SJSA1 (cell line): ENCODE measurements around the gene FER. TPM values are rescaled to one million over a fixed set of nuclear protein-coding genes. Genes with fewer than 3 reads are reported as not detected.
"Not testable (repeated sequence)": the region's sequence is repeated elsewhere in the genome, so short reads cannot be mapped to it uniquely, and the experiment has no call there.

ENCODE experiments used
- DNase-seq, 2 experiments: peaks; one replicate each; pipeline ENCODE4 v3.0.0-alpha.2; 2015 to 2020; ENCODE audit warnings: low spot score in 2 of 2, low read depth in 1 of 2
- H3K27ac ChIP-seq: fragments of 250-450 bp; sonication (Bioruptor Pico); 2 replicates; pipeline ENCODE4 v1.5.1; 2020; ENCODE audit warnings: mild to moderate bottlenecking, moderate library complexity
- H3K27me3 ChIP-seq: fragments of 250-450 bp; sonication (Bioruptor Pico); replicated peaks from 2 replicates; pipeline ENCODE4 v1.5.1; 2020; ENCODE audit warnings: mild to moderate bottlenecking, moderate library complexity
- H3K36me3 ChIP-seq: fragments of 250-450 bp; sonication (Bioruptor Pico); 2 replicates; pipeline ENCODE4 v1.5.1; 2020; ENCODE audit warnings: mild to moderate bottlenecking
- H3K4me1 ChIP-seq: fragments of 250-450 bp; sonication (Bioruptor Pico); replicated peaks from 2 replicates; pipeline ENCODE4 v1.6.1; 2021; ENCODE audit warnings: mild to moderate bottlenecking
- H3K4me3 ChIP-seq: fragments of 250-450 bp; sonication (Bioruptor Pico); 2 replicates; pipeline ENCODE4 v1.5.1; 2020; ENCODE audit warnings: mild to moderate bottlenecking
- H3K9me3 ChIP-seq: fragments of 250-450 bp; sonication (Bioruptor Pico); replicated peaks from 2 replicates; pipeline ENCODE4 v1.5.1; 2020; ENCODE audit warnings: mild to moderate bottlenecking
- total RNA-seq: library from RNA; depleted of rRNA; stranded (reverse); fragments of >200 nt; shearing (Covaris generic); gene quantifications from 2 replicates; pipeline ENCODE4 v1.2.3, GENCODE V29; 2014

FER gene
- total RNA-seq, 1 experiment from 2014 or later, result 31.2 TPM

DNA sequence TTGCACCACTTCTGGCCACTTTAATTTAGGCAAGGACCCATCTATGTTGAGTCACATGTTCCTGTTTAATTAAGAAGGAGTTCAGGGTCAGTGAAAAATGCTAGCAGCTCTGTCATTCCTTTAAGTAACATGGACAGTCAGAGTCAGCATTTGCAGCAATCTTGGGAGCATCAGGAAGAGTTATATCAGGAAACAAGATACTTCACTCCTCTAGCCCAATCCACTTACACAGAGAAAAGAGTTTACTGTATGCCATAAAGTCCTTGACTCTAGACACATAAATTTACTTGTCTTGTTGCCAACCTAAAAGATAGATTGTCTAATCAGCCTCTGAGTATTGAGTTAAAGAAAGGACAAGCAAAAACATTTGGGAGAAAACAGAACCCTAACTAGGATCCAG lies 395.3 kb downstream of the FER start:
- Histone ChIP-seq H3K27me3 (no peaks in the 10 kb centered on the region), H3K27ac (no peak overlapping the region), H3K4me3 (no peak overlapping the region), H3K9me3 (no peaks in the 10 kb centered on the region; the same call in 1 of the 2 replicates), H3K36me3 (no peaks in the 10 kb centered on the region), H3K4me1 (no peaks in the 10 kb centered on the region)
- no peak for DNase-seq

DNA sequence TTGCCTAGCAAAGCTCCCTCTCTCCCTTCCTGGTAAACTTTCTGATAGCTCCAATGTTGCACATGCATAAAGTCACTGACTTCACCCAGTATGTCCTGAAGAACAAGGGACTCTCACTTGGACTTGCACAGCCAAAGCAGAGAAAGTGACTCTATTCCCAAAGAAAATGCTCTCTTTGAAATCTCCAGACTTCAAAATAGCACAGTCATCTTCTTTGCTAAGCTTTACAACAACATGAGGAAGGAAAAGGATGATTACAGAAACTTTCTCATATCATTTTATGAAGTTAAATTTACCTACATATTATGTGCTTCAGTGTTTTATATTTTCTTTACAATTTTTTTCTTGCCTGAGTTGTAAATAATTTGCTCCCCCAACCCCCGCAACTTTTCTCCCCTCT lies 397.4 kb downstream of the FER start:
- Histone ChIP-seq H3K27ac (no peak overlapping the region), H3K36me3 (no peaks in the 10 kb centered on the region), H3K4me1 (no peaks in the 10 kb centered on the region), H3K4me3 (no peak overlapping the region), H3K9me3 (no peaks in the 10 kb centered on the region; the same call in 1 of the 2 replicates), H3K27me3 (no peaks in the 10 kb centered on the region)
- no peak for DNase-seq

DNA sequence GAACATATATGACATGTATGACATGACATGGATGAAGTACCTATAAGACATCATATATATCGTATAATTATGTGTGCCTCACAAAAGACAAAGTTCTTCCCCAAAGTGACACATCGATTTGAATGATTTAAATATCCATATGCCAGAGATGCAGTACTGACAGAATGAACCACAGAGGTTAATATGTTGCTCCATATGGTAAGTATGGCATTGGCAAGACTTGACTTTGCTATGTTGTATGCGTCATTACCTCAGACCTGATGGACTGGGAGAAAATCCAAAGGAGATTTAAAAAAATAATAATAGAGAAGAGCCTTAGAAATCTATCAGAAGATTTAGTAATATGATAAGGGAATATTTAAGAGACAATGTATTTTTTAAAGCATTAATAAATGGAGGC lies 398.9 kb downstream of the FER start:
- Histone ChIP-seq H3K9me3 (no peaks in the 10 kb centered on the region; the same call in 1 of the 2 replicates), H3K4me1 (no peaks in the 10 kb centered on the region), H3K4me3 (no peak overlapping the region), H3K36me3 (no peaks in the 10 kb centered on the region), H3K27ac (no peak overlapping the region), H3K27me3 (no peaks in the 10 kb centered on the region)
- no peak for DNase-seq

DNA sequence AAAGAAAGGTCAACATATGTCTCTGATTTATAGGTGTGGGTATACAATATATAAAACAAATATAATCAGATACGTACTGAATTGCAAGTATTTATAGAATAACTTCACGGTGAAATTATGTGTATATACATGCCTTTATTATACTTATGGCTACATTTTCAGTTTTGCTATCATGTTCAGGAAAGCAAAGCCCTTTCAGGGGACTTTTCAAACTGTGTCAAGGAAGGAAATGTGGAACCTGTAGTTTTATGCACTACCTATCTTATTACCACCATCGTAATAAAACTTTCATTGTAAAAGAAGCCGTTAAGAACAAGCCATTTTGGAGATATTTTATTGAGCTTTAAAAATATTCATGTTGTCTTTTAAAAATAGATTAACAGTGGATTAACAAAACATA lies 404.9 kb downstream of the FER start:
- no peaks in the 10 kb centered on the region for H3K27me3 ChIP-seq
- no peak overlapping the region for H3K4me3 ChIP-seq
- no peak overlapping the region for H3K27ac ChIP-seq
- no peaks in the 10 kb centered on the region for H3K9me3 ChIP-seq
- no peaks in the 10 kb centered on the region for H3K4me1 ChIP-seq
- H3K36me3 ChIP-seq, result no peaks in the 10 kb centered on the region
- DNase-seq, result no peak

DNA sequence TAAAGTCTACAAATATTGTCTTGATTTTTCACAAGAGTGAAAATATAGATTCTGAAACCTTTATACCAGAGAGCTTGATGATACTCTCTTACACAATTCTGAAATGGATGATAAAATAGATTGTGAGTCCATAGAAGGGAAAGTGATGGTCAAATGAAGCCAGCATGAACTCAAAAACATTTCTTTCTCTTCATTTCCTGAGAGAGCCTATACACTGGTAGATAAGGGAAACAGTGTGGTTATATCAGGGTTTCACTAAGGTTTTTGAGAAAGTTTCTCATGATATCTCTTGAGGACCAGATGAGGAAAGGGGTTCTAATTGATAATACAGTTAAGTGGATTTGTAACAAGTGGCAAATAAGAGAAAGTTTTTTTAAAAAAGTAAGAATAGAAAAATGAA lies 407.9 kb downstream of the FER start:
- no peak for DNase-seq

DNA sequence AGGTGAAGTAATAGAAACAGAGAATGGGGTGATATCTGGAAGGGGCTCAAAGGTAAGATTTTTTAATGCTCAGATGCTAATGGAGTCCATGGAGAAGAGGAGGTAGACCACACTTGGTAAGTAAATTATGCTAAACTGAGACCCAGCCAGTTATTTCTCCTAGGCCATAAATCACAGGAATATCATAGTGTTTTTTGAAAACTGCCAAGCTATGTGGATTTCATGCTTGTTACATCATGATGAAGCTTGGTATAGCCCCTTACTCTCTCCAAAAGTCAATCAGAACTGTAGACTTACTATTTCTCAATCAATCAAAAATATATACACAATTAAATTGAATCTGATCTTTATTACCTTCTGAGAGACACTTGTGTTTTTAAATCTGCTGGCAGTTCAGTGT lies 409.2 kb downstream of the FER start:
- no peak for DNase-seq
- no peaks in the 10 kb centered on the region for H3K9me3 ChIP-seq
- no peaks in the 10 kb centered on the region for H3K36me3 ChIP-seq
- no peaks in the 10 kb centered on the region for H3K4me1 ChIP-seq
- H3K27me3 ChIP-seq, result no peaks in the 10 kb centered on the region
- H3K27ac ChIP-seq, result no peak overlapping the region
- H3K4me3 ChIP-seq, result no peak overlapping the region

More for the DNA sequence above, 407.9 kb downstream of the FER start:
- Histone ChIP-seq H3K27me3 (no peaks in the 10 kb centered on the region), H3K36me3 (no peaks in the 10 kb centered on the region), H3K4me1 (no peaks in the 10 kb centered on the region), H3K9me3 (no peaks in the 10 kb centered on the region), H3K4me3 (no peak overlapping the region), H3K27ac (no peak overlapping the region)

DNA sequence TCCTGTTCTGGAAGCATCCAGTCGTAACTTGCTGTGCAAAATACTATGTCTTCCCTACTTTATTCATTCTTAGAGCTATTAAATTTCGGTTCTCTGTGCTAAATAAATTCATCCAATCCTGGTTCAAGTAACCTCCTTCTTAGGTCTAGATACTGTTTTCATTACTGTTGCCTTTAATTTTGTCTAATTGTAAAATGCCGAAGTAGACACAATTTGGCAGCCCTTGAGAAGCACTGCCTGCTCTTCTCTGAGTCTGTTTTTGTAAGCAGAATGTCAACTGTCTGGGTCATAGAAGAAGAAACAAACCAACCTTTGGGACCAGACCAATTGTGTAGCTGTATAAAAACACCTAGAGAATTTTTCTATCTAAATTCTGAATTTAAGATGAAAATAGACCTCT lies 412.8 kb downstream of the FER start:
- Histone ChIP-seq H3K4me3 (no peak overlapping the region), H3K36me3 (no peaks in the 10 kb centered on the region), H3K27ac (no peak overlapping the region), H3K27me3 (no peaks in the 10 kb centered on the region), H3K9me3 (no peaks in the 10 kb centered on the region), H3K4me1 (no peaks in the 10 kb centered on the region)
- no peak for DNase-seq

DNA sequence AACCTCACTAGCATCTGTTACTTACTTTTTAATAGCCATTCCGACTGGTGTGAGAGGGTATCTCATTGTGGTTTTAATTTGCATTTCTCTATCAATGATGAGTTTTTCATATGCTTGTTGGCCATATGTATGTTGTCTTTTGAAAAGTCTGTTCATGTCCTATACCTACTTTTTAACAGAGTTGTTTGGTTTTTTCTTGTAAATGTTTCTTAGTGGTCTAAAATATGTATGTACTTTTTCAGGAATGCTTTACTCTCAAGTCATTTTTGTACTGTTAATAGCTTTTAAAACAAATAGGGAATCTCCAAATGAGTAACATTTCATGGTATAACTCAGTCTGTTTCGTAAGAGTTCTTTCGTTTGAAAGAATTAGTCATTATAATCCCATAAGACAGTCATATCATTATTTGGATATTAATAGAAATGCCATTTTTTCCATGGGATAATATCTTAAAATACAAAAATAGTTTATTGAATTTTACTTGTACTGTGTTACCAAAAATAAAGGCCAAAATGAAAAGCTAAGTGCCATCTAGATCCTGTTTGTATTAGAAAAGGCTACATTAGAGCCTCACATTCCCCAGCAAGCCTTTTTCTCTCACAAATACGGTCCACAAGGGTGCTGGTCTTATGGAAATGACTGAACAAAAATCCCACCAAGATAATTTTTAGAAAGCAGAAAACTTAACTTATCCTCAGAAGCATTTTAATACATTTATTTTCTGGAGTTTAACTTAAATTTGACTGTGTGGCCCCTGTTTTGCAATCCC lies 414.4 kb downstream of the FER start:
- no peaks in the 10 kb centered on the region for H3K27me3 ChIP-seq
- no peak for DNase-seq
- H3K27ac ChIP-seq, result no peak overlapping the region

DNA sequence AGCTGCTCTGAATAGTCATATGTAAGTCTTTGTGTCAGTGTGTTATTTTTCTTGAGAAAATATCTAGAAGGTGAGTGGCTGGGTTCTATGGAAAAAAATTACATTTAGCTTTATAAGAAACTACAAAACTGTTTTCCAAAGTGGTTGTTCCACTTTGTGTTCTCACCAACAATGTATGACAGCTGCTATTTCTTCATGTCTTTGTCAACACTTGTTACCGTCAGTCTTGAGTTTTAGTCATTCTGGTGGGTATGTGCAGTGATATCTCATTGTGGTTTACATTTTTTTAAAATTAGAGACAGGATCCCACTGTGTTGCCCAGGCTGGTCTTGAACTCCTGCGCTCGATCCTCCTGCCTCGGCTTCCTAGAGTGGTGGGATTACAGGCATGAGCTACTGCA lies 415.6 kb downstream of the FER start:
- no peaks in the 10 kb centered on the region for H3K36me3 ChIP-seq
- DNase-seq, result no peak
- H3K4me3 ChIP-seq, result no peak overlapping the region
- H3K9me3 ChIP-seq, result no peaks in the 10 kb centered on the region
- H3K27me3 ChIP-seq, result no peaks in the 10 kb centered on the region
- no peaks in the 10 kb centered on the region for H3K4me1 ChIP-seq
- H3K27ac ChIP-seq, result no peak overlapping the region

More for the DNA sequence above, 414.4 kb downstream of the FER start:
- H3K4me1 ChIP-seq, result no peaks in the 10 kb centered on the region
- no peak overlapping the region for H3K4me3 ChIP-seq
- no peaks in the 10 kb centered on the region for H3K9me3 ChIP-seq
- no peaks in the 10 kb centered on the region for H3K36me3 ChIP-seq

DNA sequence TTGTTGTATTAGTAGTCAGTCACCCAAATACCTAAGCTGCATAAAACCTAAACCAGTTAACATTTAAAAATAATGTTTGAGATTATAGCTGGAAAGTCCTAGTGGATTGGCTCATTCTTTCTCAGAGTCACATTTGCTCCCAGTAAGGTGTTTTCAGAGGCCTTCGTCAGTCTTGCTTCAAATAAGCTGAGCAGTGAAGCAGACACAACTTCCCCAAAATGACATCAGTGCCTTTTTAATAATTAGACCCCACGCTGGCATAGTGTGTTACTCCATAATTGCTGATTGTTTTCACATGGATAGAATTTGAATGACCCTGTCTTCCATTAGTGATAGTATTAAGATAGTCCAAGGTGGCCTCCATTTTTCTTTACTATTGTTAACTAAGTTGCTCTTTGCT lies 416.3 kb downstream of the FER start:
- H3K4me1 ChIP-seq, result no peaks in the 10 kb centered on the region
- no peak overlapping the region for H3K4me3 ChIP-seq
- H3K27ac ChIP-seq, result no peak overlapping the region
- H3K27me3 ChIP-seq, result no peaks in the 10 kb centered on the region
- no peak for DNase-seq
- H3K9me3 ChIP-seq, result no peaks in the 10 kb centered on the region
- no peaks in the 10 kb centered on the region for H3K36me3 ChIP-seq

DNA sequence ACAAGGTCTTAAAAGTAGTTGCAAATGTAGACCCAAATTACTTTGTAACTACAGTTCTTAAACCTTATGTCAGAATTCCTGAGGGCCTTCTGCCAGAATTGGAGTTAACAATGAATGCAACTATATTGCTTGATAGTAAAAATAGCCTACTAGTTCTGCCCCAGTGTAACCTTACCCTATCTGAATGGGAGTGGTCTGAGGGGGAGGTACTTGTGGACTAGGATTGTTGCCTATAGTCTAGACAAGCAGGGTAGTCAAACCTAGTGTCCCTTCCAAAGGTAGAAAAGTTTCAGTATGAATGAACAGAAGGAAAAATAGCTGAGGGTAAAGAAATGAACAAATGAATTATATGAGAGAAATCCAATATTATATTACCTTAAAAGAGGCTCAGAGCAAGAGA lies 419.9 kb downstream of the FER start:
- Histone ChIP-seq H3K27ac (no peak overlapping the region), H3K9me3 (no peaks in the 10 kb centered on the region), H3K4me3 (no peak overlapping the region), H3K4me1 (no peaks in the 10 kb centered on the region), H3K27me3 (no peaks in the 10 kb centered on the region), H3K36me3 (no peaks in the 10 kb centered on the region)
- no peak for DNase-seq

DNA sequence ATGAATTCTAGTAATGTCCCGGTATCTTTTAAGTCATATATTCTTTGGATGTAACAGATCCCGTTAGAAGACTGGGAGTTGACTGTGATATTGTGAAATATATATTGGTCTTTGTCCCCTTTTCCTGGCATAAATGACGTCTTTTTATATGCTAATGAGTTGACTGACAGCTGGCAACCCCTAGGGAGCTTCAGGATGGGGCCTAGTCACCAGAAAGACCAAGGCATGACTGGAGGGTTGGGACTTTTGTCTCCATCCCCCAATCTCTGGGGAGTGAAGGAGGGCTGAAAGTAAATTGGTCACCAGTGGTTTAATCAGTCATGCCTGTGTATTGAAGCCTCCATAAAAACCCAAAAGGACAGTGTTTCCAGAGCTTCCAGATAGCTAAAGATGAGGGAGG lies 420.5 kb downstream of the FER start:
- no peaks in the 10 kb centered on the region for H3K9me3 ChIP-seq
- no peaks in the 10 kb centered on the region for H3K27me3 ChIP-seq
- H3K36me3 ChIP-seq, result no peaks in the 10 kb centered on the region
- no peaks in the 10 kb centered on the region for H3K4me1 ChIP-seq
- H3K4me3 ChIP-seq, result no peak overlapping the region
- no peak overlapping the region for H3K27ac ChIP-seq
- DNase-seq, result no peak

DNA sequence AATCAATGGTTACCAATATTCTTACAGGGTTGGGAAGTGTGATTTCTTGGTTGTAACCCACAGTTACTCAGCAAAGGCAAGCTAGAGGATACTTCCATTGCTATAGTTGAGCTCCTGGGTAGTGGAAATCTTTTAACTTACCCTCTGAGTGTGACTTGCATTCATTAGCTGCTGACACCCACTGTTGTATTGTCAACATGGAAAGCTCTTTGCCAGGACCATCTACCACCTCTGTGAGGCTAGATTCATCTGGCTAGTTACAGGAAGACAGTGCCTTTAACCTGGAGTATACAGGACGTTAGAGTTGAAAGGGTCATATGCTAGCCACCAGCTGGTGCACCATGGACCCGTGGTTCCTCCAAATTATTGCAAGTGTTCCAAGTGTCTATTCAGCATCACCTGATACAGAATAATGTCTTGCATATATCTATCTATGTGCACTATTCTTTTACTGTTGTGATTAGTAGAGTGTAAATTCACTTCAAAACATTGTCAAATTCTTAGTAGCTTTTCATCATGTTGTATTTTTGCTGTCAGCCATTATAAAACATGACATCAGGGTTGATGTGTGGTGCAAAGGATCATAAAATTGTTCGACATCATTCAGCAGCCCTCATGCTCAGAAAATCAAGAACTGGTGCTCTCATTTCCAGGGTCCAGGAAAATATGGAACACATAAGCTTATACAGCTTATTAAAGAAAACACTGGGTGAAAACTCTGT lies 423.1 kb downstream of the FER start:
- no peak overlapping the region for H3K27ac ChIP-seq
- H3K4me1 ChIP-seq, result no peaks in the 10 kb centered on the region
- no peaks in the 10 kb centered on the region for H3K9me3 ChIP-seq
- no peaks in the 10 kb centered on the region for H3K36me3 ChIP-seq
- no peak for DNase-seq
- no peak overlapping the region for H3K4me3 ChIP-seq
- H3K27me3 ChIP-seq, result no peaks in the 10 kb centered on the region

DNA sequence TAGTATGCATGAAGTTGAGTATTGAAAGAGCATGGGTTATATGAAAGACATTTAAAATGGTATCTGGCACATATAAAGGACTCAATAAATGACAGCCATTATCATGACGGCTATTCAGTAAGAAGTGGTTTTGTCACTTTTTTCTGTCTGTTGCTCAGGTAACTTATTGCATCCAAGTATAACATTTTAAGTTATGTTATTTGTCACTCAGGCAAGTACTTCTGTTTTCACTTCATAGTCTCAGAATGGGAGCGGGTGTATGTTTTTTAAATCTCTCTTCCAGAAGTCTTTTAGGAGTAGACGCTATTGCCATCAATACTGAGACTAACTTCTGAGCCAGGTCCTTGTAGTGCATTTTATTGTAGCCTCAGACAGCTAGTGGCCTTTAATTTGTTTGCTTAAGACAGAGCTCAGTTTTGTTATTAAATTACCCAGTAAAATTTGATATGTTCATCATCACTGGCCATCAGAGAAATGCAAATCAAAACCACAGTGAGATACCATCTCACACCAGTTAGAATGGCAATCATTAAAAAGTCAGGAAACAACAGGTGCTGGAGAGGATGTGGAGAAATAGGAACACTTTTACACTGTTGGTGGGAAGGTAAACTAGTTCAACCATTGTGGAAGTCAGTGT lies 423.9 kb downstream of the FER start:
- H3K27me3 ChIP-seq, H3K9me3 ChIP-seq, DNase-seq, H3K4me1 ChIP-seq, H3K27ac ChIP-seq, H3K4me3 ChIP-seq, H3K36me3 ChIP-seq: not testable (repeated sequence)
